Epithelial cell of prostate (primary cell): ENCODE results near the gene CYSTM1.

Experiments used
- DNase-seq: peaks from one replicate; pipeline ENCODE4 v3.0.0-alpha.2; 2011; ENCODE audit warnings: low read depth, low spot score
- H3K27ac ChIP-seq: fragments of 450-650 bp; 2 replicates; pipeline ENCODE4 v1.5.1; 2017; ENCODE audit warnings: mild to moderate bottlenecking

Gene CYSTM1

DNA sequence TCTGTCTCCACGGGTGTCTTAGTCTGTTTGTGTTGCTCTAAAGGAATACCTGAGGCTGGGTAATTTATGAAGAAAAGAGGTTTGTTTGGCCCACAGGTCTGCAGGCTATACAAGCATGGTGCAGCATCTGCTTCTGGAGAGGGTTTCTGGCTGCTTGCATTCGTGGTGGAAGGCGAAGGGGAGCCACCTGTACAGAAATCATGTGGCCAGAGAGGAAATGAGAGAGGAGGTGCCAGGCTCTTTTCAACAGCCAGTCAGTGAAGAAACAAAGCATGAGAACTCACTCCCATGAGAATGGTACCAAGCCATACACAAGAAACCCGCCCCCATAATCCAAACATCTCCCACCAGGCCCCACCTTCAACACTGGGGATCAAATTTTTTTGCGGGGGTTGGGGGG, 74.5 kb downstream of the CYSTM1 start:
- no peak for DNase-seq
- no peak overlapping the region for H3K27ac ChIP-seq

- DNase-seq = no peak
- H3K27ac ChIP-seq = peak overlapping the region; percentile 95
These were observed 75.4 kb downstream of the CYSTM1 start for GRCh38 chr5:140250386-140250785.

- peak overlapping the region; percentile 95 for H3K27ac ChIP-seq
- no peak for DNase-seq
These were observed 76.6 kb downstream of the CYSTM1 start for GRCh38 chr5:140251527-140251973.

DNA sequence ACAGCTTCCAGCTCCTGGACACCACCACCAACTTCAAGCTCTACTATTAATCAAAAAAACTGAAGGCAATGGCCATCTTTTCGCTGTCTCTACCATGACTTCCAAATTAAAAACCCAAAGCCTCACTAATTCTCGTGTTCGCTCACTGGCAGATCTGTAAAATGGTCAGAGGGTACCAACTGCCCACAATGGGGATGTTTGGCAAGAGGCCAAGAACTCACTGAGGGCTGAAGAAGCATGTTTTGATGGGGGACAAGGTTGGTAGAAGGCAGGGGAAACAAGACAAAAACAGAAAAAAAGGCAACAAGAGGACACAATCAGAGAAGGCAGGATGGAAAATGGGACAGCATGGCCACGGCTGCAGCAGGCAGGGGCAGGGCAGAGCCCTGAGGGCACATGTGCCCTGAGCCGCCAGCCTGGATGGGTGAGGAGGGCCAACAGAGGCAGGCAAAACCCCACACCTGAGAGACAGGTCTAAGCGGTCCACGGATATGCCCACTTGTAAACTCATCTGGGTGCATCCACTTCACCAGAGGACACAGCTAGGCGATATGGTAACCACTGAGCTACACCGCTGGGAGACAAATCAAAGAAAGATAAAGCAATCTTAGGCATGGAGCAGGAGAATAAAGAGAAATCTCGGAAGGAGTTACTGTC, 77.6 kb downstream of the CYSTM1 start:
- peak overlapping the region; percentile 95 for H3K27ac ChIP-seq

GRCh38 chr5:140253985-140254384, 79.0 kb downstream of the CYSTM1 start:
- H3K27ac ChIP-seq = peak overlapping the region; percentile 95
- no peak for DNase-seq

More for the DNA sequence above, 77.6 kb downstream of the CYSTM1 start:
- DNase-seq = no peak

- no peak for DNase-seq
- H3K27ac ChIP-seq = no peak overlapping the region
These were observed 80.6 kb downstream of the CYSTM1 start for GRCh38 chr5:140255460-140256157.

GRCh38 chr5:140256726-140257125, 81.7 kb downstream of the CYSTM1 start:
- no peak overlapping the region for H3K27ac ChIP-seq
- DNase-seq = no peak

- DNase-seq = no peak
- peak overlapping the region; percentile 89 for H3K27ac ChIP-seq
These were observed 83.0 kb downstream of the CYSTM1 start for GRCh38 chr5:140258016-140258415.

DNA sequence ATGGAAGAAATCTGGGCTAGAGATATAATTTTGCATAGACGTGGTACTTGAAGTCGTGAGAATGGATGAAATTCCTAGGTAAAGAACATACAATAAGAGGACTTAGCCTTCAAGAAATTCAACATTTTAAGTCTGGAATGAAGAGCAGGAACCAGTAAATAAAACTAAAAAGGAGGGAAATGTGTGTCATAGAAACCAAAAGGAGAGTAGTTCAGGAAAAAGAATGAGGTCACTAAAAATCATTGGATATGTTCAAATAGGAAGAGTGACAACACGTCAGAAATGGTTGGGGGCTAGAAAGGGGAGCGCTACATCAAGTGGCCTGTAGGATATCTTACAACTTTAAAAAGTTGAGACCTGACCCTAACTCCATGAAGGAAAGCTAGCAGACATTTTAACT, 83.9 kb downstream of the CYSTM1 start:
- DNase-seq = no peak
- peak overlapping the region; percentile 89 for H3K27ac ChIP-seq

GRCh38 chr5:140259500-140259899, 84.5 kb downstream of the CYSTM1 start:
- H3K27ac ChIP-seq = peak overlapping the region; percentile 89
- peak; percentile 60 for DNase-seq

DNA sequence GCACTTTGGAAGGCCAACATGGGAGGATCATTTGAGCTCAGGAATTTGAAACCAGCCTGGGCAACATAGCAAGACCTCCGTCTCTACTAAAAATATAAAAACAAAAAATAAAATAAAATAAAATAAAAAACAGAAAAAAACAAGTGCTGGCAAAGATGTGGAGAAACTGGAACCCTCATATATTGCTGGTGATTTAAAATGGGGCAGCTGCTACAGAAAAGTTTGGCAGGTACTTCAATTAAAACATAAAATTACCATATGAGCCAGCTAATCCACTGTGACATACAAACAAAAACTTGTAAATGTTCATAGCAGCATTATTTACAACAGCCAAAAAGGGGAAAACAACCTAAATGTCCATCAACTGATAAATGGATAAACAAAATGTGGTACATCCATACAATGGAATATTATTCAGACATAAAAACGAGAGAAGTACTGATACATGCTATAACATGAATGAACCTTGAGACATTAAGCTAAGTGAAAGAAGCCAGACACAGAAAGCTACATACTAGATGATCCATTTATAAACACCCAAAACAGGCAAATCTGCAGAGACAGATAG, 85.2 kb downstream of the CYSTM1 start:
- peak overlapping the region; percentile 89 for H3K27ac ChIP-seq
- no peak for DNase-seq

DNA sequence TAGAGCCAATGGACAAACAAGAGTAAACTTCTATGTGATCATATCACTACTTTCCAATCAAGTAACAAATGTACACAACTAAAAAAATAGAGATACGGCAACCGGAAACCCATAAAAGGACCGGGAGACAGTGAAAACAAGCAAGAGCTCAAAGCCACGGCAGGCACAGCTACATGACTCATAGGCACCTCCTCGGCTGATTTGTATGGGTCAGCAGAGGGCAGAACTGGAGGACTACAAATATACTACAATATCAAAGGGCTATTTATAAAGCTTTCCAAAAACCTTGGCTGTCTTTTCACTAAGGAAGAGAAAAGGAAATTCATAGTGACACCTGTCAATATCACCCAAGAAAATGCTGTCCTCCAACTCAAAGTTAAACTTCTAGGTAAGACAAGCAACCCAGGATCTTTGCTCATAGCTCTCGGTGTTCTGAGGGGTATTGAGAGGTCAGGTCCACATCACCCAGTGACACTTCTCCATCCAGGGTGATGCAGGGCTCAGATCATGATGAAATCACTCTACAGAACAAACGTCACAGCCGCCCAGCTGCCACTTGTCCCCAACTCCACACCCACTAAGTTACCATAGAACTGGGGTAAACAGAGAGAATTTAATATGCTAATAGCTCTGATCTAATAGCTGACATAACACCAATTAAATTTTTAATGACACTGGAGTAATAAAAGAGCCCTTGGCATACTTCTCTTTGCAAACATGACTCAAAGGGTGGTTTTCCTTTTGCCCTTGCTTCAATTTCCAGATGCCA, 86.6 kb downstream of the CYSTM1 start:
- peak; percentile 56 for DNase-seq

GRCh38 chr5:140262221-140262620, 87.2 kb downstream of the CYSTM1 start:
- H3K27ac ChIP-seq = peak overlapping the region; percentile 89
- no peak for DNase-seq

More for the DNA sequence above, 86.6 kb downstream of the CYSTM1 start:
- peak overlapping the region; percentile 89 for H3K27ac ChIP-seq

- peak overlapping the region; percentile 89 for H3K27ac ChIP-seq
- DNase-seq = no peak
These were observed 87.9 kb downstream of the CYSTM1 start for GRCh38 chr5:140262839-140263238.

DNA sequence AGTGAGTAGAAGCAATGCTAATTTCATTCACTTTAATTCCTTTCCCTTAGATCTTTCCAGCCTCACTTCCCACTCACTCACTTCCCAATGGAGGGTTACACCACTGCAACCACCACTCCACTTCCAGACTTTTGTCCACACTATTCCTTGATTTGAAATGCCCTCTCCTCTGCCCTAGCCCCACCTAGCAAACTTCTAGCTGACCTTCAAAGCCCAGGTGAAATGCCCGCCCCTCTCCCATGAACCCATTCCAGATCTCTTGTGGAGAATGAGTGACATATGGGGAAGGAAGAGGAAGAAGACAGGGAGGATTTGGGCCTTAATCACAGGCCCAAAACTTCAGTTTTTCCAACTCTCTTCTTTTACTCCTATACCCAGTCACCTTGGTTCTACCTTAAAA, 90.9 kb downstream of the CYSTM1 start:
- no peak for DNase-seq
- H3K27ac ChIP-seq = no peak overlapping the region

GRCh38 chr5:140266471-140267200, 91.6 kb downstream of the CYSTM1 start:
- H3K27ac ChIP-seq = no peak overlapping the region
- no peak for DNase-seq

DNA sequence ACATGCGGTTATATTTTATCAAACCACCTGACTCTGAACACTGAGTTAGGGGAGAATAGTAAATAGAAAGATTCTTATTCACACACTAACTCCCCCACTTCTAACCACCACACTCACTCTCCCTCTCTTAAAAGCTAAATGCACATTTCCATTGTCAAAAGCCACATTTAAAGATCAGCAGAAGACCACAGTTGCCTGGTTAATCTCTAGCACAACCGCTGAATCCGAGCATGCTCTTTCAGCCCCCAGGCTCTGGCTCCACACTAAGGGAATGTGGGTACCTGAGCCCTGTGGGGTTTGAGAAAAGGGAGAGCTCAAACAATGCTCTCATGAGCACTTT, 92.2 kb downstream of the CYSTM1 start:
- no peak for DNase-seq
- H3K27ac ChIP-seq = no peak overlapping the region

GRCh38 chr5:140267559-140268018, 92.6 kb downstream of the CYSTM1 start:
- H3K27ac ChIP-seq = no peak overlapping the region
- DNase-seq = no peak

DNA sequence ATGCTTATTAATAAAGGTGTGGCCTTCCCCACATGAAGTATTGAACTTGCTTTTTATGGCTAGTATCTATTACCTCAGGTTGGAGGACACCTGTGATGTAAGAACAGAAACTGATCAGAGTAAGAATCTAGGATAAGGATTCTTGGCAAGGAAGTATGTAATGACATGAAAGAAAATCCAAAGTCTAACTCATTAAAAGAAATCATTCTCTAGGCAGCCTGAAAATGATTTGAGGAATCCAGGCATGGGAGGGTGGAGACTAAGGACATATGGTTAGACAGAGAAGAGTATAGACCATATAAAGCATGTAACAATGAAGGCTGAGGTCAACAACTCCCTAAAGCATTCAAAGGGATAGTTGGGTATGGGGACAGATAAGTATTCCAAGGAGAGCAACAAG, 95.0 kb downstream of the CYSTM1 start:
- DNase-seq = no peak

DNA sequence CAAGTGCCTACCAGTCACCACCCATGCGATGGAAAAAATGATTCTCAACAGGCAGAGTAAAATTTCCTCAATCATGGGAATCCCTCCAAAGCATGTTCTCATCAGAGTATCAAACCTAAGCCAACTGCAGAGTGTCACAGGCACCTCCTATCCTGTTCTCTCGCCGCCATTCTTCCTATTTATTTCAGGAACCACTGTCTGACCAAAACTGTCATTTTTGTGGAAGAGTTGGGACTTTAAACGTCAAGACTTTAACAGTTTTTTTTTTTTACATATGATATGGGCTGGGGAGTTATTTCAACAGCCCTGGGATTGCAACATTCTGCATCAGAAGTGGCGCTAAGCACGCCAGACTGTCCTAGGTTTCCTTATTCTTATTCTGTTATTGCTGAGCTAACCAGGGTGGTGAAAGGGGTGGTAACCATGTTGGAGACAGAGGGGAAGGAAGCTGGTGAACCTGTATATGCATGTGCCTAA, 98.5 kb downstream of the CYSTM1 start:
- H3K27ac ChIP-seq = no peak overlapping the region
- no peak for DNase-seq

More for the DNA sequence above, 95.0 kb downstream of the CYSTM1 start:
- no peak overlapping the region for H3K27ac ChIP-seq
